Activated naive CD4-positive, alpha-beta T cell treated with anti-CD3 and anti-CD28 coated beads, Interleukin-2, amount 10 ng/mL, durations not matched to agents 7 days and 5 days (primary cell): ENCODE measurements around the gene SLC35D1.

Source experiments
- CTCF ChIA-PET: fragments of 350-600 bp; sonication (Branson Sonifier 250); formaldehyde crosslinking; loops from one replicate; lab custom pipeline; 2021; ENCODE audit warnings: antibody characterized with exemption; lab: Charles Lee
- DNase-seq: peaks from one replicate; pipeline ENCODE4 v3.0.0-alpha.2; 2020
- H3K27ac Mint-ChIP-seq: one replicate; pipeline ENCODE4 v1.8.0; 2021; ENCODE audit warnings: mild to moderate bottlenecking, moderate library complexity, mixed read lengths
- H3K27me3 Mint-ChIP-seq: one replicate; pipeline ENCODE4 v1.8.0; 2021; ENCODE audit warnings: mild to moderate bottlenecking, mixed read lengths
- H3K36me3 Mint-ChIP-seq: one replicate; pipeline ENCODE4 v1.8.0; 2021; ENCODE audit warnings: mixed read lengths
- H3K4me1 Mint-ChIP-seq: one replicate; pipeline ENCODE4 v1.8.0; 2021; ENCODE audit warnings: mixed read lengths
- H3K4me3 Mint-ChIP-seq: one replicate; pipeline ENCODE4 v1.8.0; 2021; ENCODE audit warnings: mild to moderate bottlenecking, moderate library complexity, mixed read lengths
- H3K9me3 Mint-ChIP-seq: one replicate; pipeline ENCODE4 v1.8.0; 2021; ENCODE audit warnings: mixed read lengths

The SLC35D1 gene

GRCh38 chr1:66951513-66951912, 102.4 kb downstream of the SLC35D1 start:
- Mint-ChIP-seq H3K27me3 (no peaks in the 10 kb centered on the region), H3K4me1 (peaks cover 9% of the 10 kb centered on the region), H3K4me3 (no peak overlapping the region), H3K9me3 (no peaks in the 10 kb centered on the region), H3K36me3 (peaks cover 65% of the 10 kb centered on the region), H3K27ac (no peak overlapping the region)
- CTCF ChIA-PET, result interaction anchor here (1.2 kb wide), 1 partner anchor 38 kb away, joined by 4 read pairs; no protein-coding TSS in a partner anchor
- no peak for DNase-seq
